Peyer's patch (tissue), 4 donors: ENCODE data around the gene UNC50. TPM values are rescaled to one million over a fixed set of nuclear protein-coding genes. Genes with fewer than 3 reads are reported as not detected.

ENCODE experiments used
- DNase-seq, 3 donors: peaks; one replicate each; pipeline ENCODE4 v3.0.0-alpha.2; 2017 to 2019
- H3K27ac ChIP-seq, 4 donors: fragments of 200-600 bp; sonication (generic); one replicate each; pipeline ENCODE4 v1.5.1; 2016 to 2019
- H3K27me3 ChIP-seq, 2 donors: fragments of 200-600 bp; sonication (generic); one replicate each; pipeline ENCODE4 v1.5.1; 2019
- H3K36me3 ChIP-seq, 3 donors: fragments of 200-600 bp; sonication (generic); one replicate each; pipeline ENCODE4 v1.5.1; 2016 to 2019
- H3K4me1 ChIP-seq, 4 donors: fragments of 200-600 bp; sonication (generic); one replicate each; pipeline ENCODE4 v1.5.1; 2016 to 2019
- H3K4me3 ChIP-seq, 4 donors: fragments of 200-600 bp; sonication (generic); 1 replicate in 3 of 4; 2 replicates in 1 of 4; pipeline ENCODE4 v1.5.1; 2016 to 2019; ENCODE audit warnings: mild to moderate bottlenecking in 1 of 4
- H3K9me3 ChIP-seq, 4 donors: fragments of 200-600 bp; sonication (generic); one replicate each; pipeline ENCODE4 v1.5.1; 2016 to 2019; ENCODE audit warnings: mild to moderate bottlenecking in 1 of 4
- CTCF ChIP-seq, 6 experiments: fragments of 450-650 bp in 4 of 6; fragments of 200-600 bp in 2 of 6; sonication (generic) in 1 of 6; IDR thresholded peaks; one replicate each; pipeline ENCODE4 v1.5.1; 2017 to 2019; ENCODE audit warnings: antibody characterized with exemption in 6 of 6, mild to moderate bottlenecking in 3 of 6, moderate library complexity in 1 of 6
- POLR2A ChIP-seq, 2 donors: fragments of 450-650 bp; IDR thresholded peaks; one replicate each; pipeline ENCODE4 v1.5.1; 2017; ENCODE audit warnings: antibody characterized with exemption in 2 of 2, mild to moderate bottlenecking in 2 of 2, moderate library complexity in 2 of 2
- total RNA-seq, 4 donors: library from RNA; depleted of rRNA; stranded (reverse); fragments of >200 nt; gene quantifications; one replicate each; pipeline ENCODE4 v1.1.0, GENCODE V29; 2016

Gene UNC50
- total RNA-seq, 4 donors from 2014 or later, result 31.1 to 51.7 (median 35.0) TPM

DNA sequence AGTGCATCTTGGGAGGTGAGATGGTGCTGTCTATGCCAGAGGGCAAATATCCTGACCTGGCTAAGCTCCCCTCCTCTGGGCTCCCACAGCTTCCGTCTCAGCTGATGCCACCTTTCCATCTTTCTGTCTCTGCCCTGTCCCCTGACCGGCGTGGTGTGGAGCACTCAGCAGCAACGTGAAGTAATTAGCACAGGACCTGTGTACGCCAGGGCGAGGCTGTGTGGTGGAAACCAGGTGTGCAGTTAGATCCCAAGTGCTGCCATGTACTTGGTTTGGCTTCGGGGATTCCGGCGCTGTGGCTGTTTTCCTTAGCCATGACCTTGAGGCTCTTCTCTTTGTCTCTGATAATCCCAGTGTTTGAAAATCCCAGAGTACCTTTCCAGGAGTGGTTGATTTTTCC, 36.6 kb upstream of the UNC50 start:
- Histone ChIP-seq H3K4me3 (no peak overlapping the region), H3K27me3 (no peaks in the 10 kb centered on the region), H3K4me1 (no peaks in the 10 kb centered on the region), H3K9me3 (no peaks in the 10 kb centered on the region), H3K36me3 (peaks cover 0 to 83% (median 0%) of the 10 kb centered on the region in 3 donors), H3K27ac (no peak overlapping the region)
- DNase-seq, result peak in 2 of 3 donors; percentile 5 to 38
- no peak for TF ChIP-seq CTCF (IDR thresholded peaks at IDR 0.05)
- no peak for TF ChIP-seq POLR2A (IDR thresholded peaks at IDR 0.05)

DNA sequence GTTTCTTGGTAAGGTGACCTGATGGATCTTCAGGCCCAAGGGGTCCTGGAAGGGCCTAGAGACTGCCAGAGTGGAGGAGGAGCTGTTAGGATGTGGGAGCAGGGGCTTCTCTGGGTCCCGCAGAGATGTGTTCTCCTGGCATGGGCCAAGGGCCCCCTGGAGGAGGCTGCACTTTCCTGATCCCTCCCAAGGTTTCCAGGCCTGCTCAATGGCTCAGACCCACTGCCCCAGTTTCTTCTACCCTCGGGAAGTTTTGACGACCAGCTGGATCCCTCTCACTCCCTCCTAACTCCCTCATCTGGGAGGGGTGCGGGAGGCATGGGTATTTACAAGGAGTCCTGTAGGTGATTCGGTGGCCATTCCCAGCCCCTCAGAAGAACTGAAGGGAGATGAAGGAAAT, 36.2 kb upstream of the UNC50 start:
- Histone ChIP-seq H3K36me3 (peaks cover 0 to 83% (median 0%) of the 10 kb centered on the region in 3 donors), H3K27me3 (no peaks in the 10 kb centered on the region), H3K4me1 (no peaks in the 10 kb centered on the region), H3K9me3 (no peaks in the 10 kb centered on the region), H3K27ac (no peak overlapping the region), H3K4me3 (no peak overlapping the region)
- DNase-seq, result peak in 2 of 3 donors; percentile 0 to 22
- TF ChIP-seq POLR2A (IDR thresholded peaks at IDR 0.05) (no peak), CTCF (IDR thresholded peaks at IDR 0.05) (no peak)

DNA sequence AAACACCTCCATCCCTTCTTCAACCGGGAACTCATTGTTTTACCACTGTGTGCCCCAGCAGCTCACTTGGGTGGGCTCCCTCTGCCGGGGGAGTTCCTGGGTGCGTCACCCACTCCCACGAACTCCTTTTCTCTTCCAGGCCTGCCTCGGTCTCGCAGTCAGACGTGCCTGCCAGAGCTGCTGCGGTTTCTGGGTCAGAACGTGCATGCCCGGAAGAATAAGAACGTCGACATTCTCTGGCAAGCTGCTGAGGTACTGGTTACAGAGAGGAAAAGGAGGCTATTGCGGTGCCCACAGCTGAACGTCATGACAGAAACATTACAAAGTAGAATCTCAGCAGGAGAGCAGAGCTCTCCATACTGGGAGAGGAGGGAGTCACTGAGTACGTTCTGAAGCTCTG, 35.7 kb upstream of the UNC50 start:
- Histone ChIP-seq H3K36me3 (peaks cover 0 to 83% (median 0%) of the 10 kb centered on the region in 3 donors), H3K4me3 (no peak overlapping the region), H3K9me3 (no peaks in the 10 kb centered on the region), H3K27ac (no peak overlapping the region), H3K4me1 (no peaks in the 10 kb centered on the region), H3K27me3 (no peaks in the 10 kb centered on the region)
- peak in 2 of 3 donors; percentile 4 to 34 for DNase-seq
- TF ChIP-seq CTCF (IDR thresholded peaks at IDR 0.05) (no peak), POLR2A (IDR thresholded peaks at IDR 0.05) (no peak)

GRCh38 chr2:98573426-98573825, 35.0 kb upstream of the UNC50 start:
- TF ChIP-seq CTCF (IDR thresholded peaks at IDR 0.05) (no peak), POLR2A (IDR thresholded peaks at IDR 0.05) (no peak)
- H3K4me3 ChIP-seq, result no peak overlapping the region
- peak in 1 of 3 donors; percentile 41 for DNase-seq
- no peaks in the 10 kb centered on the region for H3K27me3 ChIP-seq
- peaks cover 0 to 84% (median 0%) of the 10 kb centered on the region in 3 donors for H3K36me3 ChIP-seq
- no peaks in the 10 kb centered on the region for H3K4me1 ChIP-seq
- H3K9me3 ChIP-seq, result no peaks in the 10 kb centered on the region
- H3K27ac ChIP-seq, result no peak overlapping the region

GRCh38 chr2:98576666-98577312, 31.6 kb upstream of the UNC50 start:
- Histone ChIP-seq H3K4me1 (no peaks in the 10 kb centered on the region), H3K27me3 (no peaks in the 10 kb centered on the region), H3K4me3 (no peak overlapping the region), H3K36me3 (peaks cover 0 to 77% (median 0%) of the 10 kb centered on the region in 3 donors), H3K9me3 (no peaks in the 10 kb centered on the region), H3K27ac (no peak overlapping the region)
- DNase-seq, result no peak
- TF ChIP-seq CTCF (IDR thresholded peaks at IDR 0.05) (no peak), POLR2A (IDR thresholded peaks at IDR 0.05) (no peak)
